ENCODE data around the gene C2orf78. TPM values are rescaled to one million over a fixed set of nuclear protein-coding genes. Genes with fewer than 3 reads are reported as not detected.

The C2orf78 gene
- total RNA-seq, 1 donor from 2014 or later: not detected

GRCh38 chr2:73821227-73821626 lies 37.2 kb downstream of the C2orf78 start:
- H3K4me3 Mint-ChIP-seq (ENCODE audit: unreplicated experiment): no peak overlapping the region
- H3K4me3 ChIP-seq (ENCODE audit: insufficient read depth, low read depth, low read length): no peak overlapping the region
- H3K9ac ChIP-seq (ENCODE audit: low read length): no peak overlapping the region
- no peaks in the 10 kb centered on the region for H3K9me3 ChIP-seq (ENCODE audit: insufficient read depth, low read depth, low read length)
- H3K79me2 ChIP-seq (ENCODE audit: insufficient read depth, low read length): no peaks in the 10 kb centered on the region
- no peaks in the 10 kb centered on the region for H4K20me1 ChIP-seq (ENCODE audit: insufficient read depth, low read length)
- no peaks in the 10 kb centered on the region for H3K36me3 Mint-ChIP-seq (ENCODE audit: low read depth, unreplicated experiment)
- peaks cover 5% of the 10 kb centered on the region for H3K27me3 Mint-ChIP-seq (ENCODE audit: low read depth, unreplicated experiment)
- no peaks in the 10 kb centered on the region for H3K4me1 Mint-ChIP-seq (ENCODE audit: low read depth, unreplicated experiment)
- H3K27ac ChIP-seq (ENCODE audit: low read depth, low read length): no peak overlapping the region
- no peaks in the 10 kb centered on the region for H3K36me3 ChIP-seq (ENCODE audit: insufficient read depth, low read length)
- no peak overlapping the region for H3K4me2 ChIP-seq (ENCODE audit: low read length)
- no peaks in the 10 kb centered on the region for H3K4me1 ChIP-seq (ENCODE audit: insufficient read depth, low read length)
- DNase-seq (ENCODE audit: low read depth) (no peak), FAIRE-seq (no peak)
- H3K27me3 ChIP-seq (ENCODE audit: insufficient read depth, low read length): peaks cover 14% of the 10 kb centered on the region
- H3K27ac Mint-ChIP-seq (ENCODE audit: unreplicated experiment): no peak overlapping the region
- no peaks in the 10 kb centered on the region for H3K9me3 Mint-ChIP-seq (ENCODE audit: unreplicated experiment)
- no peak overlapping the region for H2AFZ ChIP-seq (ENCODE audit: low read depth, low read length)
- no peak for TF ChIP-seq EZH2 (IDR thresholded peaks at IDR 0.05; ENCODE audit: insufficient read depth, low read length)
- TF ChIP-seq CTCF (IDR thresholded peaks at IDR 0.05; ENCODE audit: insufficient read depth, low read depth, low read length): no peak

- Mint-ChIP-seq H3K4me3 (ENCODE audit: unreplicated experiment) (no peak overlapping the region), H3K27ac (ENCODE audit: unreplicated experiment) (no peak overlapping the region), H3K27me3 (ENCODE audit: low read depth, unreplicated experiment) (peaks cover 2% of the 10 kb centered on the region), H3K36me3 (ENCODE audit: low read depth, unreplicated experiment) (no peaks in the 10 kb centered on the region), H3K9me3 (ENCODE audit: unreplicated experiment) (no peaks in the 10 kb centered on the region), H3K4me1 (ENCODE audit: low read depth, unreplicated experiment) (no peaks in the 10 kb centered on the region)
- no peak overlapping the region for H3K27ac ChIP-seq (ENCODE audit: low read depth, low read length)
- no peak overlapping the region for H3K4me2 ChIP-seq (ENCODE audit: low read length)
- peaks cover 14% of the 10 kb centered on the region for H3K27me3 ChIP-seq (ENCODE audit: insufficient read depth, low read length)
- TF ChIP-seq CTCF (IDR thresholded peaks at IDR 0.05; ENCODE audit: insufficient read depth, low read depth, low read length): no peak
- no peak for TF ChIP-seq EZH2 (IDR thresholded peaks at IDR 0.05; ENCODE audit: insufficient read depth, low read length)
- no peak overlapping the region for H2AFZ ChIP-seq (ENCODE audit: low read depth, low read length)
- no peaks in the 10 kb centered on the region for H3K36me3 ChIP-seq (ENCODE audit: insufficient read depth, low read length)
- FAIRE-seq (no peak), DNase-seq (ENCODE audit: low read depth) (no peak)
- H3K9me3 ChIP-seq (ENCODE audit: insufficient read depth, low read depth, low read length): no peaks in the 10 kb centered on the region
- no peak overlapping the region for H3K4me3 ChIP-seq (ENCODE audit: insufficient read depth, low read depth, low read length)
- H3K9ac ChIP-seq (ENCODE audit: low read length): no peak overlapping the region
- no peaks in the 10 kb centered on the region for H3K79me2 ChIP-seq (ENCODE audit: insufficient read depth, low read length)
- H3K4me1 ChIP-seq (ENCODE audit: insufficient read depth, low read length): no peaks in the 10 kb centered on the region
- no peaks in the 10 kb centered on the region for H4K20me1 ChIP-seq (ENCODE audit: insufficient read depth, low read length)
Observed at GRCh38 chr2:73821669-73822068, 37.7 kb downstream of the C2orf78 start.

GRCh38 chr2:73822276-73822675 lies 38.3 kb downstream of the C2orf78 start:
- H3K27ac Mint-ChIP-seq (ENCODE audit: unreplicated experiment): no peak overlapping the region
- no peaks in the 10 kb centered on the region for H3K4me1 ChIP-seq (ENCODE audit: insufficient read depth, low read length)
- DNase-seq (ENCODE audit: low read depth): no peak

More at GRCh38 chr2:73822276-73822675, 38.3 kb downstream of the C2orf78 start:
- no peak for FAIRE-seq
- Histone ChIP-seq H3K4me3 (ENCODE audit: insufficient read depth, low read depth, low read length) (no peak overlapping the region), H3K4me2 (ENCODE audit: low read length) (no peak overlapping the region), H3K9ac (ENCODE audit: low read length) (no peak overlapping the region), H2AFZ (ENCODE audit: low read depth, low read length) (no peak overlapping the region), H3K79me2 (ENCODE audit: insufficient read depth, low read length) (no peaks in the 10 kb centered on the region), H3K27me3 (ENCODE audit: insufficient read depth, low read length) (peaks cover 14% of the 10 kb centered on the region), H4K20me1 (ENCODE audit: insufficient read depth, low read length) (no peaks in the 10 kb centered on the region), H3K27ac (ENCODE audit: low read depth, low read length) (no peak overlapping the region), H3K9me3 (ENCODE audit: insufficient read depth, low read depth, low read length) (no peaks in the 10 kb centered on the region), H3K36me3 (ENCODE audit: insufficient read depth, low read length) (no peaks in the 10 kb centered on the region)
- H3K4me3 Mint-ChIP-seq (ENCODE audit: unreplicated experiment): no peak overlapping the region
- H3K36me3 Mint-ChIP-seq (ENCODE audit: low read depth, unreplicated experiment): no peaks in the 10 kb centered on the region
- peaks cover 2% of the 10 kb centered on the region for H3K27me3 Mint-ChIP-seq (ENCODE audit: low read depth, unreplicated experiment)
- no peaks in the 10 kb centered on the region for H3K4me1 Mint-ChIP-seq (ENCODE audit: low read depth, unreplicated experiment)
- TF ChIP-seq EZH2 (IDR thresholded peaks at IDR 0.05; ENCODE audit: insufficient read depth, low read length) (no peak), CTCF (IDR thresholded peaks at IDR 0.05; ENCODE audit: insufficient read depth, low read depth, low read length) (no peak)
- H3K9me3 Mint-ChIP-seq (ENCODE audit: unreplicated experiment): no peaks in the 10 kb centered on the region
